T-cell (primary cell): ENCODE data around the gene TSHZ3. TPM values are rescaled to one million over a fixed set of nuclear protein-coding genes. Genes with fewer than 3 reads are reported as not detected.

Experiments
- ATAC-seq, 4 experiments: fragments of 200-7000 bp in 3 of 4; fragments of 150-1000 bp in 1 of 4; cut with Tn5 transposase; replicated peaks in 1 of 4; 1 replicate in 3 of 4; 2 replicates in 1 of 4; pipeline ENCODE4 v1.10.0; 2021; ENCODE audit warnings: moderate library complexity in 3 of 4, mild to moderate bottlenecking in 2 of 4, moderate number of reproducible peaks in 1 of 4
- CTCF ChIA-PET, 2 donors: fragments of 300-600 bp; sonication (Branson Sonifier 250); formaldehyde crosslinking; loops; one replicate each; lab custom pipeline; 2022; ENCODE audit warnings: antibody characterized with exemption in 2 of 2; lab: Charles Lee
- POLR2A ChIA-PET, 2 donors: fragments of 300-600 bp; sonication (Branson Sonifier 250); formaldehyde crosslinking; loops; one replicate each; lab custom pipeline; 2022; ENCODE audit warnings: antibody characterized with exemption in 2 of 2; lab: Charles Lee
- DNase-seq, 35 experiments: peaks; one replicate each; pipeline versions ENCODE4 v3.0.0 to v3.0.0-alpha.2; 2013 to 2023
- H3K27ac ChIP-seq: one replicate; pipeline ENCODE4 v1.5.1; 2013; ENCODE audit warnings: low read length
- H3K27me3 ChIP-seq, 2 experiments: replicated peaks in 1 of 2; 1 replicate in 1 of 2; 2 replicates in 1 of 2; pipeline versions ENCODE4 v1.6.1 to v1.7.0; 2013; ENCODE audit warnings: low read length in 1 of 2, mixed read lengths in 1 of 2; ENCODE audit not compliant: control insufficient read depth in 2 of 2, insufficient read depth in 2 of 2; ENCODE audit errors: extremely low read depth in 1 of 2
- H3K36me3 ChIP-seq, 2 donors: 1 replicate in 1 of 2; 2 replicates in 1 of 2; pipeline versions ENCODE4 v1.6.1 to v1.7.0; 2013; ENCODE audit warnings: low read length in 1 of 2; ENCODE audit not compliant: control insufficient read depth in 2 of 2, insufficient read depth in 1 of 2; ENCODE audit errors: extremely low read depth in 1 of 2
- H3K4me1 ChIP-seq, 2 experiments: 1 replicate in 1 of 2; 2 replicates in 1 of 2; pipeline versions ENCODE4 v1.6.1 to v1.7.0; 2013; ENCODE audit warnings: low read length in 2 of 2, mixed read lengths in 1 of 2; ENCODE audit not compliant: insufficient read depth in 2 of 2, control insufficient read depth in 1 of 2; ENCODE audit errors: extremely low read depth in 1 of 2
- H3K4me3 ChIP-seq, 2 donors: 1 replicate in 1 of 2; 2 replicates in 1 of 2; pipeline versions ENCODE4 v1.5.1 to v1.7.0; 2013; ENCODE audit warnings: mild to moderate bottlenecking in 2 of 2, low read length in 1 of 2, moderate library complexity in 1 of 2; ENCODE audit not compliant: control insufficient read depth in 1 of 2; ENCODE audit errors: extremely low read depth in 1 of 2
- H3K9me3 ChIP-seq: 2 replicates; pipeline ENCODE4 v1.7.0; 2013
- H3K27ac Mint-ChIP-seq, 2 donors: one replicate each; pipeline ENCODE4 v1.8.0; 2020 to 2021; ENCODE audit warnings: mild to moderate bottlenecking in 2 of 2, mixed read lengths in 2 of 2
- H3K27me3 Mint-ChIP-seq, 2 donors: one replicate each; pipeline ENCODE4 v1.8.0; 2021 to 2022; ENCODE audit warnings: mixed read lengths in 2 of 2
- H3K36me3 Mint-ChIP-seq: one replicate; pipeline ENCODE4 v1.8.0; 2021; ENCODE audit warnings: mixed read lengths
- H3K4me1 Mint-ChIP-seq, 3 donors: one replicate each; pipeline ENCODE4 v1.8.0; 2020 to 2022; ENCODE audit warnings: mixed read lengths in 3 of 3, mild to moderate bottlenecking in 1 of 3
- H3K4me3 Mint-ChIP-seq, 3 donors: one replicate each; pipeline ENCODE4 v1.8.0; 2020 to 2022; ENCODE audit warnings: mild to moderate bottlenecking in 3 of 3, mixed read lengths in 3 of 3, moderate library complexity in 3 of 3
- H3K9me3 Mint-ChIP-seq, 3 donors: one replicate each; pipeline ENCODE4 v1.8.0; 2020 to 2022; ENCODE audit warnings: mixed read lengths in 3 of 3
- WGBS: methylation state at CpG from one replicate; pipeline ENCODE4 v1.1.5; 2013; ENCODE audit warnings: missing lambda C conversion rate; ENCODE audit not compliant: insufficient coverage; 5-methylcytosine and 5-hydroxymethylcytosine counted together
- total RNA-seq, 35 experiments: library from RNA in 6 of 35; stranded (reverse) in 6 of 35; fragments of 120-200 nt in 1 of 35; gene quantifications; one replicate each; pipeline versions ENCODE4 v1.2.1 to v1.2.4 and lab custom pipeline; 2013 to 2026

Gene TSHZ3
- total RNA-seq, 5 donors from 2014 or later (not counting 1 experiment from before 2014, with no cell fraction given), result 0.18 to 1.4 (median 0.54) TPM

GRCh38 chr19:31319465-31319864, 29.8 kb downstream of the TSHZ3 start:
- Mint-ChIP-seq H3K36me3 (no peaks in the 10 kb centered on the region), H3K4me3 (no peak overlapping the region), H3K4me1 (no peaks in the 10 kb centered on the region), H3K9me3 (no peaks in the 10 kb centered on the region), H3K27ac (no peak overlapping the region), H3K27me3 (peaks cover 0 to 13% of the 10 kb centered on the region in 2 donors)
- Histone ChIP-seq H3K36me3 (no peaks in the 10 kb centered on the region), H3K9me3 (no peaks in the 10 kb centered on the region), H3K27ac (no peak overlapping the region), H3K4me3 (no peak overlapping the region), H3K27me3 (peaks cover 0 to 9% of the 10 kb centered on the region in 2 experiments), H3K4me1 (no peaks in the 10 kb centered on the region)
- CTCF ChIA-PET, result no interaction called here
- DNase-seq, result no peak
- no peak for ATAC-seq
- 73% methylated on average over 1 of the region's 3 CpGs for WGBS
- POLR2A ChIA-PET, result interaction anchor here in 1 of 2 donors (0.7 kb wide), 1 partner anchor 1384 kb away, joined by 4 read pairs; no protein-coding TSS in a partner anchor

GRCh38 chr19:31318790-31319425, 30.3 kb downstream of the TSHZ3 start:
- H3K27me3 Mint-ChIP-seq, result peaks cover 0 to 13% of the 10 kb centered on the region in 2 donors
- ChIA-PET POLR2A (interaction anchor here (0.5 to 0.7 kb wide), 2 partner anchors 11 to 1384 kb away, joined by 4 to 6 read pairs; no protein-coding TSS in a partner anchor), CTCF (no interaction called here)
- Histone ChIP-seq H3K27ac (no peak overlapping the region), H3K9me3 (no peaks in the 10 kb centered on the region), H3K4me3 (no peak overlapping the region), H3K36me3 (no peaks in the 10 kb centered on the region), H3K27me3 (peaks cover 0 to 13% of the 10 kb centered on the region in 2 experiments), H3K4me1 (no peaks in the 10 kb centered on the region)
- H3K27ac Mint-ChIP-seq, result no peak overlapping the region
- no peak for DNase-seq
- no peaks in the 10 kb centered on the region for H3K9me3 Mint-ChIP-seq
- no peak overlapping the region for H3K4me3 Mint-ChIP-seq
- no peak for ATAC-seq
- no peaks in the 10 kb centered on the region for H3K4me1 Mint-ChIP-seq
- WGBS, result 63% methylated on average over 3 of the region's 6 CpGs
- H3K36me3 Mint-ChIP-seq, result no peaks in the 10 kb centered on the region

- ATAC-seq (no peak), DNase-seq (no peak)
- no peak overlapping the region for H3K4me3 Mint-ChIP-seq
- H3K4me1 Mint-ChIP-seq, result no peaks in the 10 kb centered on the region
- no peaks in the 10 kb centered on the region for H3K9me3 Mint-ChIP-seq
- H3K27ac Mint-ChIP-seq, result no peak overlapping the region
- 88% methylated on average over 9 of the region's 11 CpGs for WGBS
- H3K4me3 ChIP-seq, result no peak overlapping the region
- H3K9me3 ChIP-seq, result no peaks in the 10 kb centered on the region
- ChIA-PET CTCF (interaction anchor here in 1 of 2 donors (0.6 kb wide), 1 partner anchor 651 kb away, joined by 3 read pairs; no protein-coding TSS in a partner anchor), POLR2A (no interaction called here)
- H3K4me1 ChIP-seq, result no peaks in the 10 kb centered on the region
- no peaks in the 10 kb centered on the region for H3K36me3 Mint-ChIP-seq
- peaks cover 0 to 14% of the 10 kb centered on the region in 2 experiments for H3K27me3 ChIP-seq
- no peaks in the 10 kb centered on the region for H3K36me3 ChIP-seq
- no peak overlapping the region for H3K27ac ChIP-seq
- peaks cover 0 to 13% of the 10 kb centered on the region in 2 donors for H3K27me3 Mint-ChIP-seq
Observed at GRCh38 chr19:31317570-31317969, 31.7 kb downstream of the TSHZ3 start.

GRCh38 chr19:31317093-31317492, 32.1 kb downstream of the TSHZ3 start:
- no peak overlapping the region for H3K27ac Mint-ChIP-seq
- 82% methylated on average over 4 of the region's 6 CpGs for WGBS
- Histone ChIP-seq H3K4me3 (no peak overlapping the region), H3K36me3 (no peaks in the 10 kb centered on the region), H3K9me3 (no peaks in the 10 kb centered on the region), H3K27ac (no peak overlapping the region), H3K27me3 (peaks cover 0 to 14% of the 10 kb centered on the region in 2 experiments), H3K4me1 (no peaks in the 10 kb centered on the region)
- DNase-seq (no peak), ATAC-seq (no peak)
- H3K4me1 Mint-ChIP-seq, result no peaks in the 10 kb centered on the region
- no peak overlapping the region for H3K4me3 Mint-ChIP-seq
- peaks cover 0 to 13% of the 10 kb centered on the region in 2 donors for H3K27me3 Mint-ChIP-seq
- CTCF ChIA-PET, result interaction anchor here in 1 of 2 donors (0.6 kb wide), 1 partner anchor 650 kb away, joined by 3 read pairs; no protein-coding TSS in a partner anchor
- no peaks in the 10 kb centered on the region for H3K9me3 Mint-ChIP-seq
- no peaks in the 10 kb centered on the region for H3K36me3 Mint-ChIP-seq
- POLR2A ChIA-PET, result no interaction called here

GRCh38 chr19:31316201-31316951, 32.9 kb downstream of the TSHZ3 start:
- H3K27me3 Mint-ChIP-seq, result peaks cover 0 to 13% of the 10 kb centered on the region in 2 donors
- no peaks in the 10 kb centered on the region for H3K9me3 Mint-ChIP-seq
- Histone ChIP-seq H3K9me3 (no peaks in the 10 kb centered on the region), H3K4me1 (no peaks in the 10 kb centered on the region), H3K4me3 (no peak overlapping the region), H3K27ac (no peak overlapping the region), H3K36me3 (no peaks in the 10 kb centered on the region), H3K27me3 (peaks cover 0 to 14% of the 10 kb centered on the region in 2 experiments)
- H3K36me3 Mint-ChIP-seq, result no peaks in the 10 kb centered on the region
- no peak overlapping the region for H3K4me3 Mint-ChIP-seq
- DNase-seq, result no peak
- ATAC-seq, result no peak
- WGBS, result 80% methylated on average over 1 of the region's 12 CpGs
- no peaks in the 10 kb centered on the region for H3K4me1 Mint-ChIP-seq
- ChIA-PET CTCF (no interaction called here), POLR2A (no interaction called here)
- no peak overlapping the region for H3K27ac Mint-ChIP-seq

- H3K27ac ChIP-seq, result no peak overlapping the region
Observed at GRCh38 chr19:31315652-31316051, 33.6 kb downstream of the TSHZ3 start.

More at GRCh38 chr19:31315652-31316051, 33.6 kb downstream of the TSHZ3 start:
- DNase-seq (no peak), ATAC-seq (no peak)
- Histone ChIP-seq H3K27me3 (peaks cover 0 to 14% of the 10 kb centered on the region in 2 experiments), H3K9me3 (no peaks in the 10 kb centered on the region), H3K4me1 (no peaks in the 10 kb centered on the region), H3K4me3 (no peak overlapping the region), H3K36me3 (no peaks in the 10 kb centered on the region)
- CTCF ChIA-PET, result no interaction called here
- POLR2A ChIA-PET, result no interaction called here
- H3K36me3 Mint-ChIP-seq, result no peaks in the 10 kb centered on the region
- H3K27me3 Mint-ChIP-seq, result peaks cover 0 to 13% of the 10 kb centered on the region in 2 donors
- H3K4me1 Mint-ChIP-seq, result no peaks in the 10 kb centered on the region
- H3K27ac Mint-ChIP-seq, result no peak overlapping the region
- H3K9me3 Mint-ChIP-seq, result no peaks in the 10 kb centered on the region
- H3K4me3 Mint-ChIP-seq, result no peak overlapping the region
- WGBS, result no CpG with 5 or more reads among the region's 5 CpGs
